Mucosa of descending colon (tissue), 3 donors: ENCODE results near the gene CORO1C. TPM values are rescaled to one million over a fixed set of nuclear protein-coding genes. Genes with fewer than 3 reads are reported as not detected.

Experiments
- ATAC-seq: fragments of 200-7000 bp; cut with Tn5 transposase; one replicate; pipeline ENCODE4 v1.9.1; 2020; ENCODE audit warnings: mild to moderate bottlenecking, moderate library complexity
- DNase-seq, 3 donors: peaks; one replicate each; pipeline ENCODE4 v3.0.0-alpha.2; 2020
- H3K36me3 ChIP-seq: fragments of 200-600 bp; one replicate; pipeline ENCODE4 v1.8.0; 2021; ENCODE audit warnings: low read depth, mild to moderate bottlenecking
- H3K4me1 ChIP-seq: fragments of 200-600 bp; one replicate; pipeline ENCODE4 v1.8.0; 2021; ENCODE audit warnings: low read depth, mild to moderate bottlenecking
- H3K4me3 ChIP-seq: fragments of 200-600 bp; one replicate; pipeline ENCODE4 v1.8.0; 2021; ENCODE audit warnings: mild to moderate bottlenecking
- H3K9me3 ChIP-seq: fragments of 200-600 bp; one replicate; pipeline ENCODE4 v1.8.0; 2021; ENCODE audit warnings: mild to moderate bottlenecking
- intact Hi-C, 2 donors: fragments of 100-400 bp; cut with DNase I in 1 of 2; cut with micrococcal nuclease in 1 of 2; formaldehyde crosslinking; loops; one replicate each; pipeline versions ENCODE4 v1.11.0 to v1.11.1; 2022; cut with DNase I, micrococcal nuclease
- total RNA-seq, 3 donors: library from RNA; stranded (reverse); fragmentation: NEBNext Ultra II Directional in 2 of 3; extraction: Animal tissue kit (Norgen Biotek cat#: 25700) in 2 of 3; gene quantifications; one replicate each; pipeline versions ENCODE4 v1.2.1 to v1.2.4, GENCODE V29; 2021 to 2023
- TF ChIP-seq, protein P1 (sequence below): fragments of 200-600 bp; IDR thresholded peaks from one replicate; pipeline ENCODE4 v1.8.0; 2022; ENCODE audit warnings: antibody characterized with exemption, mild to moderate bottlenecking
- donor health status: DM: no; HTN: no; CAD: no; lungs with moderate emphysema.
- donor health status: DM: no; HTN: no; CAD: no.
- donor health status: DM: no; HTN: yes; CAD: no.

Gene CORO1C
- total RNA-seq, 3 donors from 2014 or later, result 80.5 to 328 (median 123) TPM

DNA sequence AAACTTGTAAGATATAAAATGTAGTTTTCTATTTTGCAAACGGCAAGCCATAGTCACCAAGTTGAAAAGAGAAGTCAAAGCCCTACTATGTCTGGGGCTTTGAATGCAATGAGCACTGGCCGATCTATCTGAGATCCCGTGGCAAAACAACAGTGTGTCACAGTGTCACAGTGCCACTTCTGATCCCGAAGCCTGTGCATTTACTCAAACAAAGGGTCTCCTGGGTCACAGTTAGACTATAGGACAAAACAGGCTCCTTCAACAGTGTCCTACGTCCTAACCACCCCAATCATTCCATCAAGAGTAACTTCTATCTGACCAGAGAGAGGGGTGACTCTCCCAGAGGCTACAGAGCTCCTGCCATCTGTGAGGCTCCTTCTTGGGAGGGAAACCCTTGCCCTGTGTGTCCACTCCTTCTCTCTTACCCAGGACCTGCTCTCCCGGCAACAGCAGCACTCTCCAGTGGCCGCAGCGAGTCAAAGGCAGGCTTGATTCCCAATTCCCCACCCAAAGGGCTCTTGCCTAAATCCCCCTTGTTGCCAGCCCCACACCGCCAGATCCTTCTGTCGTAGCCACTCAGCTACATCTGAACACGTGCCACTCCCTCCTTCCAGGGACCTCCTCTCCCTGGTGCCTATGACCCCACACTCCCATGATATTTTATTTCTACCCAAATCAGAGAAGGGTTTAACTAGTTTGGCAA, 83.6 kb downstream of the CORO1C start:
- peaks cover 2% of the 10 kb centered on the region for H3K36me3 ChIP-seq

GRCh38 chr12:108646600-108647579, 84.4 kb downstream of the CORO1C start:
- ATAC-seq (no peak), DNase-seq (no peak)
- TF ChIP-seq, protein P1, sequence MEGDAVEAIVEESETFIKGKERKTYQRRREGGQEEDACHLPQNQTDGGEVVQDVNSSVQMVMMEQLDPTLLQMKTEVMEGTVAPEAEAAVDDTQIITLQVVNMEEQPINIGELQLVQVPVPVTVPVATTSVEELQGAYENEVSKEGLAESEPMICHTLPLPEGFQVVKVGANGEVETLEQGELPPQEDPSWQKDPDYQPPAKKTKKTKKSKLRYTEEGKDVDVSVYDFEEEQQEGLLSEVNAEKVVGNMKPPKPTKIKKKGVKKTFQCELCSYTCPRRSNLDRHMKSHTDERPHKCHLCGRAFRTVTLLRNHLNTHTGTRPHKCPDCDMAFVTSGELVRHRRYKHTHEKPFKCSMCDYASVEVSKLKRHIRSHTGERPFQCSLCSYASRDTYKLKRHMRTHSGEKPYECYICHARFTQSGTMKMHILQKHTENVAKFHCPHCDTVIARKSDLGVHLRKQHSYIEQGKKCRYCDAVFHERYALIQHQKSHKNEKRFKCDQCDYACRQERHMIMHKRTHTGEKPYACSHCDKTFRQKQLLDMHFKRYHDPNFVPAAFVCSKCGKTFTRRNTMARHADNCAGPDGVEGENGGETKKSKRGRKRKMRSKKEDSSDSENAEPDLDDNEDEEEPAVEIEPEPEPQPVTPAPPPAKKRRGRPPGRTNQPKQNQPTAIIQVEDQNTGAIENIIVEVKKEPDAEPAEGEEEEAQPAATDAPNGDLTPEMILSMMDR, result no peak
- peaks cover 2% of the 10 kb centered on the region for H3K36me3 ChIP-seq
- H3K9me3 ChIP-seq, result no peaks in the 10 kb centered on the region
- H3K4me3 ChIP-seq, result no peak overlapping the region
- intact Hi-C loops, result no loop called here
- no peaks in the 10 kb centered on the region for H3K4me1 ChIP-seq

More for the DNA sequence above, 83.6 kb downstream of the CORO1C start:
- DNase-seq (no peak), ATAC-seq (no peak)
- TF ChIP-seq, protein P1, result no peak
- no peaks in the 10 kb centered on the region for H3K9me3 ChIP-seq
- H3K4me1 ChIP-seq, result no peaks in the 10 kb centered on the region
- intact Hi-C loops, result no loop called here
- H3K4me3 ChIP-seq, result no peak overlapping the region

DNA sequence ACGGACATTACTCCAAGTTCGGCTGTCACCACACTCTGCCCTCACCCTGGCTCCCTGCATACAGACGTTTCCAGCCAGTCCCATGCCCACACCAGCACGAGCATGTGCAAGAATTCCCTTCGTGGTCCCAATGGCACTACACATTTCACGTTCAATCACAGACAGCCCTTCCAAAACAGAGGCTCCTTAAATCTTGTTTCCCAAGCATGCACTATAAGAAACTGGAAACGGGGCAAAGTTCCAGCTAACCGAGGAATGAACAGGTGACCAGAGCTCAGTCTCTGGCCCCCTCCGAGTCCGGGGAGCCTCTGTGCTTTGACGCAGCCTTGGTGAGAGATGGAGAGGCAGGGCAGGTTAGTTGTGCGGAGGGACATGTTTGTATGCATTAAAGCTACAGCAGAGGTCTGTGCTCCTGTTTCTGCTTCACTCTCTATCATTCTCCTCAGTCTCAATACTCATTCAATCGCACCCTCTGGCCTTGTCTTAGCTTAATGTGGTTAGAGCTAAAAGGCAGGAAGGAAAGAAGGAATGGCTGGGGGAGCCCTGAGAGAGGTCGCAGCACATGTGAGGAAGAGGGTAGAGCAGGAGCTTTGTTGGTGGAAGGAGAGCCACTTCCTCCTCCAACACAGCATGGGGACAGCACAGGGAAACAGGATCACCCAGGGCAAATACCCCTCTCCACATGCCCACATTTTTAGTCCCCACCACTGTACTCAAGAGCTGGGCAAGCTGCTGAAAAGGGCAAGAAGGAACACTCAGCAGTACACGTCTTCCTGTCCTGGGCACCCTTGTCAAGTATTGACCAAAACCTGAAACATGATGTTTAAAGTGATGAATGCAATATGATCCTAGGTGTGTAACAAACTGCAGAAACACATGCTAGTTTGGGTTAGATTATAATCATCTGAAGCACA, 85.4 kb downstream of the CORO1C start:
- intact Hi-C loops, result no loop called here
- DNase-seq (no peak), ATAC-seq (no peak)
- TF ChIP-seq, protein P1, result no peak
- peaks cover 2% of the 10 kb centered on the region for H3K36me3 ChIP-seq
- no peaks in the 10 kb centered on the region for H3K9me3 ChIP-seq
- no peak overlapping the region for H3K4me3 ChIP-seq
- H3K4me1 ChIP-seq, result no peaks in the 10 kb centered on the region

DNA sequence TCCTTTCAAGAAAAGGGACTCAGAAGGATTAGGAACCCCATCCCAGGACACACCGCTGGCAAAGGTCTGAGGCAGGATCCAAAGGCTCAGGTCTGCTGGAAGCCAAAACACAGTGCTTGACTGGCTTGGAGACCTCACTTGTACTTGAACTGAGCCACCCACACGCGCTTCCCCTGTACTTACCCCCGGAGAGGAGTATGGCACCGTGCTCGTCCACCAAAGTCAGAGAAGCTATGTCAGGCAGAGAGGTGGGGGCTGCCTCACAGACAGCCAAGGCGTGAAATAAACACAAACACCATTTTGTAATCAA, 86.6 kb downstream of the CORO1C start:
- Histone ChIP-seq H3K4me1 (no peaks in the 10 kb centered on the region), H3K36me3 (peaks cover 2% of the 10 kb centered on the region), H3K9me3 (no peaks in the 10 kb centered on the region), H3K4me3 (no peak overlapping the region)
- TF ChIP-seq, protein P1, result no peak
- intact Hi-C loops, result no loop called here
- DNase-seq (no peak), ATAC-seq (no peak)
